H9 (cell line): ENCODE measurements around the gene PROX2. TPM values are rescaled to one million over a fixed set of nuclear protein-coding genes. Genes with fewer than 3 reads are reported as not detected.

ENCODE experiments used
- DNase-seq: peaks from one replicate; pipeline ENCODE4 v3.0.0-alpha.2; 2017
- H2AFZ ChIP-seq: one replicate; pipeline ENCODE4 v1.6.1; 2013; ENCODE audit warnings: mild to moderate bottlenecking, low read length, control low read depth, moderate library complexity
- H2AK5ac ChIP-seq: 2 replicates; pipeline ENCODE4 v1.6.1; 2013; ENCODE audit warnings: low read length, control low read depth, mixed read lengths; ENCODE audit not compliant: insufficient read length
- H2BK120ac ChIP-seq: one replicate; pipeline ENCODE4 v1.6.1; 2013; ENCODE audit warnings: low read depth, mild to moderate bottlenecking, low read length, control low read depth, inconsistent platforms; ENCODE audit not compliant: poor library complexity, severe bottlenecking
- H2BK12ac ChIP-seq: 2 replicates; pipeline ENCODE4 v1.6.1; 2013; ENCODE audit warnings: low read length, control low read depth, mixed read lengths, low read depth; ENCODE audit not compliant: insufficient read length
- H2BK15ac ChIP-seq: 2 replicates; pipeline ENCODE4 v1.6.1; 2013; ENCODE audit warnings: low read depth, low read length, control low read depth
- H2BK20ac ChIP-seq: one replicate; pipeline ENCODE4 v1.6.1; 2013; ENCODE audit warnings: low read depth, mild to moderate bottlenecking, low read length, control low read depth, inconsistent platforms; ENCODE audit not compliant: poor library complexity, severe bottlenecking
- H2BK5ac ChIP-seq: 2 replicates; pipeline ENCODE4 v1.6.1; 2013; ENCODE audit warnings: low read length, control low read depth, mixed read lengths; ENCODE audit not compliant: insufficient read length
- H3K14ac ChIP-seq: 2 replicates; pipeline ENCODE4 v1.6.1; 2013; ENCODE audit warnings: low read length, control low read depth; ENCODE audit not compliant: insufficient read depth
- H3K18ac ChIP-seq: 2 replicates; pipeline ENCODE4 v1.6.1; 2013; ENCODE audit warnings: low read depth, mild to moderate bottlenecking, mixed read lengths, low read length, control low read depth; ENCODE audit not compliant: insufficient read length
- H3K23ac ChIP-seq: 2 replicates; pipeline ENCODE4 v1.6.1; 2013; ENCODE audit warnings: low read length, control low read depth, mixed read lengths, low read depth; ENCODE audit not compliant: insufficient read length
- H3K23me2 ChIP-seq: 2 replicates; pipeline ENCODE4 v1.6.1; 2013; ENCODE audit warnings: low read depth, mild to moderate bottlenecking, mixed read lengths, low read length, control low read depth; ENCODE audit not compliant: insufficient read length, poor library complexity, severe bottlenecking
- H3K27ac ChIP-seq: 2 replicates; pipeline ENCODE4 v1.5.1; 2013; ENCODE audit warnings: low read length, control low read depth, mixed read lengths, low read depth; ENCODE audit not compliant: insufficient read length
- H3K27me3 ChIP-seq: 2 replicates; pipeline ENCODE4 v1.6.1; 2013; ENCODE audit warnings: low read length, control low read depth, inconsistent platforms; ENCODE audit not compliant: insufficient read depth
- H3K4ac ChIP-seq: 2 replicates; pipeline ENCODE4 v1.6.1; 2013; ENCODE audit warnings: low read depth, mild to moderate bottlenecking, control low read depth, inconsistent platforms, low read length, moderate library complexity
- H3K4me1 ChIP-seq: 2 replicates; pipeline ENCODE4 v1.6.1; 2013; ENCODE audit warnings: low read length, control low read depth, inconsistent platforms; ENCODE audit not compliant: insufficient read depth
- H3K4me2 ChIP-seq: 2 replicates; pipeline ENCODE4 v1.6.1; 2013; ENCODE audit warnings: low read length, control low read depth, mixed read lengths; ENCODE audit not compliant: insufficient read length, insufficient read depth
- H3K56ac ChIP-seq: 2 replicates; pipeline ENCODE4 v1.6.1; 2013; ENCODE audit warnings: low read depth, mild to moderate bottlenecking, mixed read lengths, low read length, control low read depth; ENCODE audit not compliant: insufficient read length
- H3K79me1 ChIP-seq: 2 replicates; pipeline ENCODE4 v1.6.1; 2013; ENCODE audit warnings: low read depth, mild to moderate bottlenecking, moderate library complexity, low read length, control low read depth, inconsistent platforms; ENCODE audit not compliant: insufficient read depth, poor library complexity, severe bottlenecking
- H3K79me2 ChIP-seq: 2 replicates; pipeline ENCODE4 v1.6.1; 2013; ENCODE audit warnings: low read length, control low read depth, inconsistent platforms; ENCODE audit not compliant: insufficient read depth
- H3K9ac ChIP-seq: 2 replicates; pipeline ENCODE4 v1.6.1; 2013; ENCODE audit warnings: low read length, control low read depth, mixed read lengths; ENCODE audit not compliant: insufficient read length; ENCODE audit errors: extremely low read depth
- H3K9me3 ChIP-seq: one replicate; pipeline ENCODE4 v1.6.1; 2013; ENCODE audit warnings: low read depth, low read length, inconsistent platforms; ENCODE audit not compliant: control insufficient read depth
- H3T11ph ChIP-seq: one replicate; pipeline ENCODE4 v1.6.1; 2013; ENCODE audit warnings: mild to moderate bottlenecking, low read length, control low read depth, inconsistent platforms
- H4K20me1 ChIP-seq: one replicate; pipeline ENCODE4 v1.6.1; 2013; ENCODE audit not compliant: control insufficient read depth, insufficient read length, insufficient read depth
- H4K5ac ChIP-seq: 2 replicates; pipeline ENCODE4 v1.6.1; 2013; ENCODE audit warnings: low read depth, mild to moderate bottlenecking, mixed read lengths, low read length, control low read depth; ENCODE audit not compliant: insufficient read length
- H4K8ac ChIP-seq: replicated peaks from 2 replicates; pipeline ENCODE4 v1.6.1; 2013; ENCODE audit warnings: low read length, control low read depth, mixed read lengths, low read depth; ENCODE audit not compliant: insufficient read length
- H4K91ac ChIP-seq: 2 replicates; pipeline ENCODE4 v1.6.1; 2013; ENCODE audit warnings: low read depth, mild to moderate bottlenecking, moderate library complexity, mixed read lengths, low read length, control low read depth; ENCODE audit not compliant: insufficient read length
- H3K27ac Mint-ChIP-seq, 3 experiments: 2 replicates in 2 of 3; 3 replicates in 1 of 3; pipeline ENCODE4 v1.8.0; 2020 to 2021; ENCODE audit warnings: mixed read lengths in 3 of 3, mild to moderate bottlenecking in 1 of 3, moderate library complexity in 1 of 3
- H3K27me3 Mint-ChIP-seq: 2 replicates; pipeline ENCODE4 v1.8.0; 2021; ENCODE audit warnings: low read depth, mild to moderate bottlenecking, moderate library complexity, mixed read lengths
- H3K36me3 Mint-ChIP-seq, 3 experiments: 2 replicates in 2 of 3; 3 replicates in 1 of 3; pipeline ENCODE4 v1.8.0; 2020 to 2021; ENCODE audit warnings: low read depth in 3 of 3, mixed read lengths in 3 of 3; ENCODE audit not compliant: insufficient read depth in 1 of 3
- H3K4me1 Mint-ChIP-seq, 2 experiments: 2 replicates each; pipeline ENCODE4 v1.8.0; 2020; ENCODE audit warnings: mixed read lengths in 2 of 2
- H3K4me3 Mint-ChIP-seq, 2 experiments: 2 replicates in 1 of 2; 3 replicates in 1 of 2; pipeline ENCODE4 v1.8.0; 2020 to 2021; ENCODE audit warnings: mild to moderate bottlenecking in 2 of 2, mixed read lengths in 2 of 2, moderate library complexity in 1 of 2
- H3K9me3 Mint-ChIP-seq, 2 experiments: 2 replicates in 1 of 2; 3 replicates in 1 of 2; pipeline ENCODE4 v1.8.0; 2020; ENCODE audit warnings: mild to moderate bottlenecking in 2 of 2, mixed read lengths in 2 of 2, moderate library complexity in 1 of 2
- CTCF ChIP-seq: fragments of 200-600 bp; sonication (generic); conservative IDR thresholded peaks from 3 replicates; pipeline ENCODE4 v1.8.0; 2021; ENCODE audit warnings: antibody characterized with exemption, mild to moderate bottlenecking
- WGBS: extraction: QIAGEN DNeasy Blood & Tissue Kit; methylation state at CpG from one replicate; pipeline ENCODE4 v1.1.7; 2013; ENCODE audit warnings: missing lambda C conversion rate, low lambda C conversion rate, mixed read lengths; ENCODE audit not compliant: insufficient read length; ENCODE audit errors: extremely low coverage; 5-methylcytosine and 5-hydroxymethylcytosine counted together
- total RNA-seq: library from RNA; stranded (reverse); gene quantifications from 2 replicates; pipeline ENCODE4 v1.2.1, GENCODE V29; 2021

PROX2 gene
- total RNA-seq, 1 experiment from 2014 or later: not detected

- H3K27ac ChIP-seq: no peak overlapping the region
- no peak overlapping the region for H3K56ac ChIP-seq
- H2BK5ac ChIP-seq: no peak overlapping the region
- H2BK12ac ChIP-seq: no peak overlapping the region
- no peak overlapping the region for H3K23ac ChIP-seq
- no peak overlapping the region for H3K9ac ChIP-seq
- no peak overlapping the region for H3K4ac ChIP-seq
- Mint-ChIP-seq H3K4me1 (no peaks in the 10 kb centered on the region), H3K27ac (no peak overlapping the region), H3K36me3 (no peaks in the 10 kb centered on the region), H3K9me3 (no peaks in the 10 kb centered on the region), H3K27me3 (no peaks in the 10 kb centered on the region; the same call in 1 of the 2 replicates), H3K4me3 (no peak overlapping the region)
- no peak overlapping the region for H3K18ac ChIP-seq
- H2BK120ac ChIP-seq: no peak overlapping the region
- H3K14ac ChIP-seq: no peak overlapping the region
- no peak overlapping the region for H4K5ac ChIP-seq
- H3T11ph ChIP-seq: no peak overlapping the region
- no peaks in the 10 kb centered on the region for H3K79me1 ChIP-seq
- no peak for DNase-seq
- no peaks in the 10 kb centered on the region for H3K4me1 ChIP-seq
- H2AK5ac ChIP-seq: no peak overlapping the region
- no CpG with 5 or more reads among the region's 7 CpGs for WGBS
- no peak overlapping the region for H2BK15ac ChIP-seq
- H3K23me2 ChIP-seq: no peaks in the 10 kb centered on the region
- no peaks in the 10 kb centered on the region for H3K79me2 ChIP-seq
- no peak overlapping the region for H2AFZ ChIP-seq
- no peak overlapping the region for H4K91ac ChIP-seq
- no peak for TF ChIP-seq CTCF
- no peak overlapping the region for H2BK20ac ChIP-seq
- no peaks in the 10 kb centered on the region for H3K9me3 ChIP-seq
- no peak overlapping the region for H4K8ac ChIP-seq
- H4K20me1 ChIP-seq: no peaks in the 10 kb centered on the region
- H3K27me3 ChIP-seq: no peaks in the 10 kb centered on the region
- no peak overlapping the region for H3K4me2 ChIP-seq
Observed at GRCh38 chr14:74855021-74855420, 20.9 kb downstream of the PROX2 start.
